Liver (tissue), 3 donors: ENCODE measurements around the gene CRYGB.

Experiments used
- CTCF ChIP-seq: fragments of 150-350 bp; IDR thresholded peaks from 2 replicates; pipeline ENCODE4 v1.5.1; 2017; ENCODE audit warnings: improper control_type of control experiment, low read depth, low read length; ENCODE audit not compliant: missing input control
- JUND ChIP-seq, 2 donors: IDR thresholded peaks; 2 replicates each; pipeline ENCODE4 v1.6.1; 2016; ENCODE audit warnings: antibody characterized with exemption in 2 of 2
- MAX ChIP-seq: IDR thresholded peaks from 2 replicates; pipeline ENCODE4 v1.6.1; 2016; ENCODE audit warnings: antibody characterized with exemption
- RAD21 ChIP-seq, 2 donors: IDR thresholded peaks; 2 replicates each; pipeline ENCODE4 v1.6.1; 2016; ENCODE audit warnings: antibody characterized with exemption in 2 of 2, mild to moderate bottlenecking in 2 of 2
- RXRA ChIP-seq, 2 donors: IDR thresholded peaks; 2 replicates each; pipeline ENCODE4 v1.6.1; 2017 to 2018; ENCODE audit warnings: antibody characterized with exemption in 2 of 2, mild to moderate bottlenecking in 1 of 2
- SP1 ChIP-seq: IDR thresholded peaks from 2 replicates; pipeline ENCODE4 v1.6.1; 2018; ENCODE audit warnings: antibody characterized with exemption, mild to moderate bottlenecking
- YY1 ChIP-seq: IDR thresholded peaks from 2 replicates; pipeline ENCODE4 v1.6.1; 2016; ENCODE audit warnings: antibody characterized with exemption, mild to moderate bottlenecking
- donor health status: healthy.
- donor health status: healthy.

DNA sequence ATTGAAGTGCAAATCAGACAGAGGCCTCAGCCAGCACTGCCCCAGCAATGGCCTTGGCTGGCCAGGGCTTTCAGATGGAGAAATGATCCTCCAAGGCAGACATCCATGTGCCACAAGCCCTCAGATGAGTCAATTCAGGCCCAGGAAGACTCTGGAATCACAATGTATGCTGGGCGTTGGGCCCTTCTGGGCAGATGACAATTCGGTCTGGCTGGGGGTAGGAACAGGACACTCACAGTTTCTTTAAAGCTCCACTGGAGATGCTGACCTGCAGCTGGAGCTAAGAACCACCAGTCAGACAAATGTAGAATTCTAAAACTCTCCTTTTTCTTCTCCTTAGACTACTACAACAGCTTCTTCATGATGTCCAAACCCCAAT, 9.3 kb downstream of the CRYGB start:
- TF ChIP-seq RAD21 (IDR thresholded peaks at IDR 0.05) (no peak), YY1 (no peak), CTCF (no peak), MAX (no peak), RXRA (IDR thresholded peaks at IDR 0.05) (no peak), JUND (IDR thresholded peaks at IDR 0.05) (no peak), SP1 (no peak)
